K562 (cell line): ENCODE data around the gene ZNF529. TPM values are rescaled to one million over a fixed set of nuclear protein-coding genes. Genes with fewer than 3 reads are reported as not detected.

Experiments
- ARID2 ChIP-seq: fragments of 450-650 bp; IDR thresholded peaks from 2 replicates; pipeline ENCODE4 v1.6.1; 2017; ENCODE audit warnings: antibody characterized with exemption, mild to moderate bottlenecking
- FOSL1 ChIP-seq: fragments of 200-800 bp; sonication (Bioruptor generic); conservative IDR thresholded peaks from 2 replicates; pipeline ENCODE4 v1.6.1; 2016; ENCODE audit warnings: missing genetic modification characterization, missing compliant biosample characterization
- FOXK1 ChIP-seq: sonication (generic); formaldehyde crosslinking; IDR thresholded peaks from 2 replicates; pipeline ENCODE4 v1.8.0; 2022; ENCODE audit warnings: missing genetic modification reagents, mild to moderate bottlenecking, borderline replicate concordance
- FOXM1 ChIP-seq, 2 experiments: fragments of 450-650 bp in 1 of 2; sonication (generic) in 1 of 2; formaldehyde crosslinking in 1 of 2; IDR thresholded peaks; 2 replicates each; pipeline versions ENCODE4 v1.6.1 to v1.9.0; 2017 to 2022; ENCODE audit warnings: low read depth in 2 of 2, mild to moderate bottlenecking in 2 of 2, missing genetic modification reagents in 1 of 2, moderate library complexity in 1 of 2
- HDAC1 ChIP-seq, 2 experiments: fragments of 450-650 bp; IDR thresholded peaks; 2 replicates each; pipeline ENCODE4 v1.6.1; 2016 to 2017; ENCODE audit warnings: inconsistent platforms in 1 of 2, mild to moderate bottlenecking in 1 of 2, moderate library complexity in 1 of 2
- KLF13 ChIP-seq: fragments of 450-650 bp; IDR thresholded peaks from 2 replicates; pipeline ENCODE4 v1.6.1; 2016; ENCODE audit warnings: missing genetic modification characterization, low read depth, mild to moderate bottlenecking, missing compliant biosample characterization, moderate library complexity, borderline replicate concordance
- MNT ChIP-seq, 2 experiments: fragments of 450-650 bp; conservative IDR thresholded peaks; 2 replicates each; pipeline ENCODE4 v1.6.1; 2017; ENCODE audit warnings: mild to moderate bottlenecking in 2 of 2, moderate library complexity in 2 of 2
- MTA2 ChIP-seq: fragments of 450-650 bp; IDR thresholded peaks from 2 replicates; pipeline ENCODE4 v1.6.1; 2016; ENCODE audit warnings: low read depth
- MTF1 ChIP-seq: fragments of 250-450 bp; sonication (Bioruptor Pico); IDR thresholded peaks from 2 replicates; pipeline ENCODE4 v1.9.0; 2021; ENCODE audit warnings: moderate library complexity, mild to moderate bottlenecking, inconsistent platforms, borderline replicate concordance
- STAG1 ChIP-seq: sonication (generic); formaldehyde crosslinking; IDR thresholded peaks from 2 replicates; pipeline ENCODE4 v1.5.0; 2020; ENCODE audit warnings: missing genetic modification reagents, borderline replicate concordance
- ZBTB1 ChIP-seq: sonication (generic); formaldehyde crosslinking; IDR thresholded peaks from 2 replicates; pipeline ENCODE4 v1.8.1; 2023; ENCODE audit warnings: missing genetic modification reagents, low read depth, mild to moderate bottlenecking, borderline replicate concordance
- ZC3H8 ChIP-seq: fragments of 450-650 bp; IDR thresholded peaks from 2 replicates; pipeline ENCODE4 v1.6.1; 2017
- ZNF699 ChIP-seq: fragments of 250-450 bp; sonication (Bioruptor Pico); IDR thresholded peaks from 2 replicates; pipeline ENCODE4 v1.8.0; 2021; ENCODE audit warnings: mild to moderate bottlenecking, moderate library complexity; ENCODE audit not compliant: insufficient replicate concordance
- ZNF717 ChIP-seq: fragments of 250-450 bp; sonication (Bioruptor Pico); IDR thresholded peaks from 2 replicates; pipeline ENCODE4 v1.5.0; 2021
- ZNF75A ChIP-seq: fragments of 450-650 bp; formaldehyde crosslinking; IDR thresholded peaks from 2 replicates; pipeline ENCODE4 v1.4.0; 2020; ENCODE audit warnings: mild to moderate bottlenecking
- ZNF830 ChIP-seq: fragments of 250-450 bp; sonication (Bioruptor Pico); IDR thresholded peaks from 2 replicates; pipeline ENCODE4 v1.5.0; 2021; ENCODE audit warnings: mild to moderate bottlenecking
- polyA plus RNA-seq, 8 experiments: library from polyadenylated mRNA; depleted of rRNA in 4 of 8; stranded (reverse) in 5 of 8; unstranded in 3 of 8; fragments of >200 nt; fragmentation: Nextera tagmentation in 2 of 8; fragmentation: Illumina TruSeq in 1 of 8; extraction: Ambion mirVana in 2 of 8; extraction: Trizol in 1 of 8; gene quantifications; 2 replicates each; pipeline versions ENCODE4 v1.2.1 to v1.2.3, GENCODE V29; 2011 to 2014; ENCODE audit warnings: inconsistent platforms in 1 of 8, missing spikeins in 1 of 8
- total RNA-seq, 7 experiments: library from RNA; depleted of rRNA in 6 of 7; stranded (reverse); fragments of >200 nt in 6 of 7; fragmentation: Illumina TruSeq in 2 of 7; extraction: Trizol in 2 of 7; gene quantifications; 2 replicates each; pipeline versions ENCODE4 v1.2.1 to v1.2.3, GENCODE V29; 2011 to 2021; ENCODE audit warnings: low replicate concordance in 1 of 7
- TF ChIP-seq, protein P1 (sequence below): fragments of 450-650 bp; formaldehyde crosslinking; IDR thresholded peaks from 2 replicates; pipeline ENCODE4 v1.4.0; 2022; ENCODE audit warnings: mild to moderate bottlenecking, moderate library complexity
- TF ChIP-seq, protein P2 (sequence below): fragments of 250-450 bp; sonication (Bioruptor Pico); IDR thresholded peaks from 2 replicates; pipeline ENCODE4 v1.5.0; 2020; ENCODE audit warnings: mild to moderate bottlenecking, borderline replicate concordance
- TF ChIP-seq, protein P3 (sequence below), 2 experiments: fragments of 200-800 bp in 1 of 2; sonication (Bioruptor generic) in 1 of 2; sonication (generic) in 1 of 2; formaldehyde crosslinking in 1 of 2; IDR thresholded peaks in 1 of 2; conservative IDR thresholded peaks in 1 of 2; 2 replicates each; pipeline versions ENCODE4 v1.5.0 to v1.6.1; 2016 to 2020; ENCODE audit warnings: missing compliant biosample characterization in 1 of 2, missing genetic modification characterization in 1 of 2, missing genetic modification reagents in 1 of 2

ZNF529 gene
- total and polyA plus RNA-seq, 9 of the 15 experiments (the other 6 are each of a cell fraction or from before 2014, with no cell fraction given): 2.4 to 12.6 (median 6.3) TPM

DNA sequence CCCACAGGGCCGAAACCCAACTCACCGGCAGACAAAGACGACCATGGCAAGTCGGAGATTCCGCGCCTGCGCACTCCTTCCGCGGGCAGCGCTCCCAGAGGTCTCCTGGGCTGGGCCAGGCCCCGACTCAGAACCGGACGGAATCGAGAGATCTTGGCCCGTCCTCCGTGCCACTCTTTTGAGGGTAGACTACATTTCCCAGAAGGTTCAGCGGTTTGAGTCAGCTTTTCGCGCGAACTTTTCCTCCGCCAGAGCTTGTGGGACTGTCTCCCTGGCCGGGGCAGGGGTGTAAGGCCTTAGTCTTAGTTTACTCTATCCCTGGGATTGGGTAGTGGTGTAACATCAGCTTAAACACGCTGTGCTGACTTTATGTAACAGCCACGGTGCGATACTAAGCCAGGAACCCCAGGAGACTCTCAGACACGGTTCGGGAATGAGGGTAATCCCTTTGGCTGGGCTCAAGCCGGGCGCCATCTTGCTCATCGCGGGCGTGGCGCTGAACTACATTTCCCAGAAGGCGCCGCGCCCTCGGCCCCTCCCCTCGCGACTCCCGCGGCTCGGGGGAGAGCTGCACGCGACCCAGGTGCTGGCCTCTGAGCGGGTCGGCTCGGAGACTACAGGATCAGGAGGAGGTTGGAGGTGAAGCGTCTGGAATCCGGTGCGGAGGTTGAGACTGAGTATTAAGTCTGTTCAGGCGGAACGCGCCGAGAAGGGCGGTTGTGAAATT is 44.7 kb downstream of the ZNF529 start, which contains the start of gene ZNF260 (continued):
- no peak for TF ChIP-seq FOXM1 (IDR thresholded peaks at IDR 0.05; ENCODE audit: low read depth)
- TF ChIP-seq FOXM1 (CRISPR knock-in tag; IDR thresholded peaks at IDR 0.05; ENCODE audit: low read depth): no peak
- no peak for TF ChIP-seq ARID2
- TF ChIP-seq STAG1 (CRISPR knock-in tag): no peak
- peak; percentile 85 for TF ChIP-seq FOSL1 (tag)
- TF ChIP-seq ZNF699 (CRISPR knock-in tag): no peak
- TF ChIP-seq, protein P1, sequence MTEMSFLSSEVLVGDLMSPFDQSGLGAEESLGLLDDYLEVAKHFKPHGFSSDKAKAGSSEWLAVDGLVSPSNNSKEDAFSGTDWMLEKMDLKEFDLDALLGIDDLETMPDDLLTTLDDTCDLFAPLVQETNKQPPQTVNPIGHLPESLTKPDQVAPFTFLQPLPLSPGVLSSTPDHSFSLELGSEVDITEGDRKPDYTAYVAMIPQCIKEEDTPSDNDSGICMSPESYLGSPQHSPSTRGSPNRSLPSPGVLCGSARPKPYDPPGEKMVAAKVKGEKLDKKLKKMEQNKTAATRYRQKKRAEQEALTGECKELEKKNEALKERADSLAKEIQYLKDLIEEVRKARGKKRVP (CRISPR knock-in tag): no peak
- no peak for TF ChIP-seq FOXK1 (CRISPR knock-in tag)
- peak; percentile 72; the same call in 1 of the 2 replicates for TF ChIP-seq KLF13 (tag)
- TF ChIP-seq MTF1: no peak
- TF ChIP-seq ZNF717 (CRISPR knock-in tag): no peak
- TF ChIP-seq ZNF75A (CRISPR knock-in tag): no peak
- TF ChIP-seq MNT (conservative IDR thresholded peaks at IDR 0.05): peak; percentile 74 to 90
- TF ChIP-seq, protein P2, sequence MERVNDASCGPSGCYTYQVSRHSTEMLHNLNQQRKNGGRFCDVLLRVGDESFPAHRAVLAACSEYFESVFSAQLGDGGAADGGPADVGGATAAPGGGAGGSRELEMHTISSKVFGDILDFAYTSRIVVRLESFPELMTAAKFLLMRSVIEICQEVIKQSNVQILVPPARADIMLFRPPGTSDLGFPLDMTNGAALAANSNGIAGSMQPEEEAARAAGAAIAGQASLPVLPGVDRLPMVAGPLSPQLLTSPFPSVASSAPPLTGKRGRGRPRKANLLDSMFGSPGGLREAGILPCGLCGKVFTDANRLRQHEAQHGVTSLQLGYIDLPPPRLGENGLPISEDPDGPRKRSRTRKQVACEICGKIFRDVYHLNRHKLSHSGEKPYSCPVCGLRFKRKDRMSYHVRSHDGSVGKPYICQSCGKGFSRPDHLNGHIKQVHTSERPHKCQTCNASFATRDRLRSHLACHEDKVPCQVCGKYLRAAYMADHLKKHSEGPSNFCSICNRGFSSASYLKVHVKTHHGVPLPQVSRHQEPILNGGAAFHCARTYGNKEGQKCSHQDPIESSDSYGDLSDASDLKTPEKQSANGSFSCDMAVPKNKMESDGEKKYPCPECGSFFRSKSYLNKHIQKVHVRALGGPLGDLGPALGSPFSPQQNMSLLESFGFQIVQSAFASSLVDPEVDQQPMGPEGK (CRISPR knock-in tag): no peak
- 0 out of 2 replicates have a peak, but pooled peaks have one; percentile 20 for TF ChIP-seq ZNF830 (CRISPR knock-in tag)
- no peak for TF ChIP-seq ZBTB1 (CRISPR knock-in tag)
- TF ChIP-seq, protein P3, sequence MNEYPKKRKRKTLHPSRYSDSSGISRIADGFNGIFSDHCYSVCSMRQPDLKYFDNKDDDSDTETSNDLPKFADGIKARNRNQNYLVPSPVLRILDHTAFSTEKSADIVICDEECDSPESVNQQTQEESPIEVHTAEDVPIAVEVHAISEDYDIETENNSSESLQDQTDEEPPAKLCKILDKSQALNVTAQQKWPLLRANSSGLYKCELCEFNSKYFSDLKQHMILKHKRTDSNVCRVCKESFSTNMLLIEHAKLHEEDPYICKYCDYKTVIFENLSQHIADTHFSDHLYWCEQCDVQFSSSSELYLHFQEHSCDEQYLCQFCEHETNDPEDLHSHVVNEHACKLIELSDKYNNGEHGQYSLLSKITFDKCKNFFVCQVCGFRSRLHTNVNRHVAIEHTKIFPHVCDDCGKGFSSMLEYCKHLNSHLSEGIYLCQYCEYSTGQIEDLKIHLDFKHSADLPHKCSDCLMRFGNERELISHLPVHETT (CRISPR knock-in tag; conservative IDR thresholded peaks at IDR 0.05 in 1 of 2, IDR thresholded peaks at IDR 0.05 in 1 of 2): peak in 1 of 2 experiments; percentile 58; a peak in 1 of 4 replicates
- TF ChIP-seq MTA2: no peak
- peak in 1 of 2 experiments; percentile 75; a peak in 1 of 4 replicates for TF ChIP-seq HDAC1 (IDR thresholded peaks at IDR 0.05)
- no peak for TF ChIP-seq ZC3H8
